ENCODE measurements around the gene OLFML2A. TPM values are rescaled to one million over a fixed set of nuclear protein-coding genes. Genes with fewer than 3 reads are reported as not detected.

Gene OLFML2A
- polyA plus RNA-seq, 2 of the 4 experiments (the other 2 are of a cell fraction): 8.2 to 14.5 TPM

DNA sequence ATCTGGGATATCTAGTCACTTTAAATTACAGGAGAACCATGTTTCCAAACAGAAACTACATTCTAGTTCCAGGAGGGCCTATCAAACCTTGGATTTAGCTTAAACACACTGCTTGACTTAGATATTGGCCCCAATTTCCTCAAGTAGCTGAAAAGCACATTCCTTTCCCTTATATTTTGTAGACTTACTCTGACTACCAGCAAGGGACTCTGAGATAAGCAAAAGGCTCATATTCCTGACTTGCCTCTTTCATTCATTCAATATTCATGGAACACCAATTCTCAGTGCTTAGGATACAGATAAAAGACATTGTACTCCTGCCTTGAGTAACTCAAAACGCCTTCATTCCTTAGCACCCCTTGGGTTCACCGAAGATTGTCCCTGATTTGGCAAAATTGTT lies 17.6 kb upstream of the OLFML2A start:
- no peak for DNase-seq (ENCODE audit: low read depth in 1 of 2, low spot score in 1 of 2)
- no peak for ATAC-seq
- Histone ChIP-seq H3K4me3 (no peak overlapping the region), H3K27ac (no peak overlapping the region), H3K4me1 (peaks cover 21% of the 10 kb centered on the region), H3K4me2 (peak overlapping the region; percentile 39; the same call in 2 of the 3 replicates), H3K9me3 (no peaks in the 10 kb centered on the region)
- FAIRE-seq: no peak
- WGBS (ENCODE audit: missing lambda C conversion rate): 100% methylated on average over 2 of the region's 2 CpGs
- ChIA-PET POLR2A (no interaction called here), CTCF (interaction anchor here (0.9 to 19.4 kb wide), 6 partner anchors 13 to 208 kb away, joined by 3 to 166 read pairs (median 6); partner anchors contain the start of gene NR6A1)
- TF ChIP-seq EHF (CRISPR knock-in tag; IDR thresholded peaks at IDR 0.05) (no peak), JUNB (IDR thresholded peaks at IDR 0.05) (no peak), KDM5A (IDR thresholded peaks at IDR 0.05) (no peak), CHD4 (IDR thresholded peaks at IDR 0.05; ENCODE audit: borderline replicate concordance) (no peak)
- TF ChIP-seq, protein P1, sequence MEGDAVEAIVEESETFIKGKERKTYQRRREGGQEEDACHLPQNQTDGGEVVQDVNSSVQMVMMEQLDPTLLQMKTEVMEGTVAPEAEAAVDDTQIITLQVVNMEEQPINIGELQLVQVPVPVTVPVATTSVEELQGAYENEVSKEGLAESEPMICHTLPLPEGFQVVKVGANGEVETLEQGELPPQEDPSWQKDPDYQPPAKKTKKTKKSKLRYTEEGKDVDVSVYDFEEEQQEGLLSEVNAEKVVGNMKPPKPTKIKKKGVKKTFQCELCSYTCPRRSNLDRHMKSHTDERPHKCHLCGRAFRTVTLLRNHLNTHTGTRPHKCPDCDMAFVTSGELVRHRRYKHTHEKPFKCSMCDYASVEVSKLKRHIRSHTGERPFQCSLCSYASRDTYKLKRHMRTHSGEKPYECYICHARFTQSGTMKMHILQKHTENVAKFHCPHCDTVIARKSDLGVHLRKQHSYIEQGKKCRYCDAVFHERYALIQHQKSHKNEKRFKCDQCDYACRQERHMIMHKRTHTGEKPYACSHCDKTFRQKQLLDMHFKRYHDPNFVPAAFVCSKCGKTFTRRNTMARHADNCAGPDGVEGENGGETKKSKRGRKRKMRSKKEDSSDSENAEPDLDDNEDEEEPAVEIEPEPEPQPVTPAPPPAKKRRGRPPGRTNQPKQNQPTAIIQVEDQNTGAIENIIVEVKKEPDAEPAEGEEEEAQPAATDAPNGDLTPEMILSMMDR (IDR thresholded peaks at IDR 0.05): no peak

DNA sequence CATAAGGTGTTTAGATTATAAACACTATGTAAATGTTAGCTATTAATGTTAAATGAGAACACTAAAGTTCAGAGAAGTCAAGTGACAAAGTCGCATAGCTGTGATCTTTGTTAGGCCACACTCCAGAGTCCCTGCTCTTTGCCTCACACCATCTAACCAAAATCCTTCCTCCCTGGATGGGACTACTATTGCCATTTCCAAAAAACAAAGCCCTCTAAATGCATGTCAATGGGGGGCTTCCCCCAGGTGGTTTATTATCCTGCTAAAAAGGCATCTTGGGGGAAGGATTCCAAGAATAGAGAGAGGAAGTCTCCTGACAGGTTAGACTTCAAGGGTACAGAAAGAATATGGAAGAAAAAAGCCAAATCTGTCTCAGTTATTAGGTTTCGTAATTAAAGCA lies 16.2 kb upstream of the OLFML2A start:
- ChIA-PET POLR2A (interaction anchor here (1.7 kb wide), 1 partner anchor 10 kb away, joined by 5 read pairs; the partner anchor contains the start of gene NR6A1), CTCF (interaction anchor here (0.6 to 19.4 kb wide), 8 partner anchors 11 to 209 kb away, joined by 3 to 166 read pairs (median 8); partner anchors contain the start of genes NR6A1 and WDR38)
- no peak for TF ChIP-seq RCOR1 (IDR thresholded peaks at IDR 0.05; ENCODE audit: low read depth, low read length)
- TF ChIP-seq ZFP36 (IDR thresholded peaks at IDR 0.05; ENCODE audit: borderline replicate concordance, partially characterized antibody): no peak
- no peak for TF ChIP-seq HOXB13 (CRISPR knock-in tag; IDR thresholded peaks at IDR 0.05; ENCODE audit: low read depth)
- Histone ChIP-seq H3K4me1 (peaks cover 21% of the 10 kb centered on the region), H3K27ac (no peak overlapping the region), H3K4me2 (no peak overlapping the region), H3K9me3 (no peaks in the 10 kb centered on the region), H3K4me3 (no peak overlapping the region)
- ATAC-seq (no peak), DNase-seq (ENCODE audit: low read depth in 1 of 2, low spot score in 1 of 2) (no peak), FAIRE-seq (no peak)
- WGBS (ENCODE audit: missing lambda C conversion rate): 89% methylated on average over 2 of the region's 2 CpGs

DNA sequence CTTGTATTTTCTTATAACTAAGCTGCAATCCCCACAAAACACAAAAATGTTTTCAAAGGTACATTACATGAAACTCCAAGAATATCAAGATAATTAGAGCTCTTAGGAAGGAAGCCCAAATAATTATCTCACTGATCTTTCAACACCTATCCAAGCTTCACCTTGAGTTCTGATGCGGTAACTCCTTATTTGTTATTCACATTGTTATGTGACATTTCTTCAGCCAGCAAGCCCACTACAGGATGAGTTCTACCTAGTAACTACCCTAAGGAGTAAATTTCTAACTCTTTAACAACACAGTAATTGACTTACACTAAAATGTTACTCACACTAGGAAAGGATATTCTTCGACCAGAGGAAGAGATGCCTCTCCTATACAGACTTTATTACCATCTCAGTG lies 15.7 kb upstream of the OLFML2A start:
- no peak for ATAC-seq
- WGBS (ENCODE audit: missing lambda C conversion rate): 82% methylated on average over 2 of the region's 2 CpGs
- Histone ChIP-seq H3K4me3 (no peak overlapping the region), H3K27ac (no peak overlapping the region), H3K4me1 (peaks cover 18% of the 10 kb centered on the region), H3K4me2 (no peak overlapping the region), H3K9me3 (no peaks in the 10 kb centered on the region)
- TF ChIP-seq HOXB13 (CRISPR knock-in tag; IDR thresholded peaks at IDR 0.05; ENCODE audit: low read depth) (no peak), RNF2 (IDR thresholded peaks at IDR 0.05; ENCODE audit: borderline replicate concordance, low read depth) (no peak), ZC3H11A (IDR thresholded peaks at IDR 0.05) (no peak), CEBPB (IDR thresholded peaks at IDR 0.05) (no peak), CHD2 (IDR thresholded peaks at IDR 0.05; ENCODE audit: low read length, partially characterized antibody) (no peak), JUNB (IDR thresholded peaks at IDR 0.05) (no peak), TP53 (CRISPR knock-in tag; IDR thresholded peaks at IDR 0.05) (no peak), CBX8 (IDR thresholded peaks at IDR 0.05) (no peak), TFCP2L1 (CRISPR knock-in tag; IDR thresholded peaks at IDR 0.05) (no peak), NPAS2 (CRISPR knock-in tag; IDR thresholded peaks at IDR 0.05; ENCODE audit: borderline replicate concordance) (no peak), ZFP36 (IDR thresholded peaks at IDR 0.05; ENCODE audit: borderline replicate concordance, partially characterized antibody) (no peak)
- TF ChIP-seq, protein P2, sequence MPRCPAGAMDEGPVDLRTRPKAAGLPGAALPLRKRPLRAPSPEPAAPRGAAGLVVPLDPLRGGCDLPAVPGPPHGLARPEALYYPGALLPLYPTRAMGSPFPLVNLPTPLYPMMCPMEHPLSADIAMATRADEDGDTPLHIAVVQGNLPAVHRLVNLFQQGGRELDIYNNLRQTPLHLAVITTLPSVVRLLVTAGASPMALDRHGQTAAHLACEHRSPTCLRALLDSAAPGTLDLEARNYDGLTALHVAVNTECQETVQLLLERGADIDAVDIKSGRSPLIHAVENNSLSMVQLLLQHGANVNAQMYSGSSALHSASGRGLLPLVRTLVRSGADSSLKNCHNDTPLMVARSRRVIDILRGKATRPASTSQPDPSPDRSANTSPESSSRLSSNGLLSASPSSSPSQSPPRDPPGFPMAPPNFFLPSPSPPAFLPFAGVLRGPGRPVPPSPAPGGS (IDR thresholded peaks at IDR 0.05): no peak
- ChIA-PET POLR2A (interaction anchor here (1.7 kb wide), 1 partner anchor 10 kb away, joined by 5 read pairs; the partner anchor contains the start of gene NR6A1), CTCF (interaction anchor here (0.6 to 19.4 kb wide), 7 partner anchors 11 to 144 kb away, joined by 3 to 166 read pairs (median 11); partner anchors contain the start of genes NR6A1 and WDR38)
- FAIRE-seq: no peak
- DNase-seq (ENCODE audit: low read depth in 1 of 2, low spot score in 1 of 2): no peak

Measured in A549 (cell line).